ENCODE data around the gene TRAPPC5.
"Not testable (repeated sequence)": the region's sequence is repeated elsewhere in the genome, so short reads cannot be mapped to it uniquely, and the experiment has no call there.

Gene TRAPPC5

GRCh38 chr19:7680606-7681339, at the start of gene TRAPPC5:
TSS of gene TRAPPC5 (plus strand) at chr19:7680833. CDS start at chr19:7682254, 1,421 bp downstream.
- FAIRE-seq = no peak

GRCh38 chr19:7631577-7631976, 49.1 kb upstream of the TRAPPC5 start:
- FAIRE-seq = no peak

GRCh38 chr19:7632340-7633203, 48.1 kb upstream of the TRAPPC5 start:
- FAIRE-seq = no peak

- FAIRE-seq = no peak
These were observed 46.9 kb upstream of the TRAPPC5 start, which contains the start of gene PCP2 for GRCh38 chr19:7633698-7634097. TSS of gene PCP2 (minus strand) at chr19:7633719. CDS start at chr19:7633457, 262 bp downstream.

- FAIRE-seq = no peak
These were observed 45.0 kb upstream of the TRAPPC5 start for GRCh38 chr19:7635670-7636069.

- FAIRE-seq = no peak
These were observed 44.3 kb upstream of the TRAPPC5 start for GRCh38 chr19:7636317-7636690.

- FAIRE-seq = no peak
These were observed 43.8 kb upstream of the TRAPPC5 start, which contains the start of gene STXBP2 for GRCh38 chr19:7636691-7637373. TSS of gene STXBP2 (plus strand) at chr19:7637110. CDS start at chr19:7637150, 40 bp downstream.

GRCh38 chr19:7637374-7638256, 43.0 kb upstream of the TRAPPC5 start:
- no peak for FAIRE-seq

- FAIRE-seq = no peak
These were observed 41.7 kb upstream of the TRAPPC5 start for GRCh38 chr19:7638802-7639465.

GRCh38 chr19:7639863-7640348, 40.7 kb upstream of the TRAPPC5 start:
- no peak for FAIRE-seq

GRCh38 chr19:7640803-7641202, 39.8 kb upstream of the TRAPPC5 start:
- no peak for FAIRE-seq

- FAIRE-seq = no peak
These were observed 39.0 kb upstream of the TRAPPC5 start for GRCh38 chr19:7641290-7642276.

- FAIRE-seq = no peak
These were observed 38.2 kb upstream of the TRAPPC5 start for GRCh38 chr19:7642295-7643030.

- FAIRE-seq = no peak
These were observed 37.6 kb upstream of the TRAPPC5 start for GRCh38 chr19:7643031-7643415.

GRCh38 chr19:7643629-7644549, 36.7 kb upstream of the TRAPPC5 start:
- not testable (repeated sequence) for FAIRE-seq

- no peak for FAIRE-seq
These were observed 36.1 kb upstream of the TRAPPC5 start for GRCh38 chr19:7644550-7644877.

- no peak for FAIRE-seq
These were observed 35.5 kb upstream of the TRAPPC5 start for GRCh38 chr19:7645163-7645562.

- no peak for FAIRE-seq
These were observed 34.8 kb upstream of the TRAPPC5 start for GRCh38 chr19:7645656-7646425.
